Hematopoietic multipotent progenitor cell treated with erythropoietin and hydrocortisone succinate and interleukin-3 and kit ligand, for 17 days (in vitro differentiated cells): Measurements from ENCODE around the gene PARD3B.
"Not testable (repeated sequence)": the region's sequence is repeated elsewhere in the genome, so short reads cannot be mapped to it uniquely, and the experiment has no call there.

Experiments
- DNase-seq: peaks from one replicate; pipeline ENCODE4 v3.0.0-alpha.2; 2015; ENCODE audit warnings: low spot score

PARD3B gene

DNA sequence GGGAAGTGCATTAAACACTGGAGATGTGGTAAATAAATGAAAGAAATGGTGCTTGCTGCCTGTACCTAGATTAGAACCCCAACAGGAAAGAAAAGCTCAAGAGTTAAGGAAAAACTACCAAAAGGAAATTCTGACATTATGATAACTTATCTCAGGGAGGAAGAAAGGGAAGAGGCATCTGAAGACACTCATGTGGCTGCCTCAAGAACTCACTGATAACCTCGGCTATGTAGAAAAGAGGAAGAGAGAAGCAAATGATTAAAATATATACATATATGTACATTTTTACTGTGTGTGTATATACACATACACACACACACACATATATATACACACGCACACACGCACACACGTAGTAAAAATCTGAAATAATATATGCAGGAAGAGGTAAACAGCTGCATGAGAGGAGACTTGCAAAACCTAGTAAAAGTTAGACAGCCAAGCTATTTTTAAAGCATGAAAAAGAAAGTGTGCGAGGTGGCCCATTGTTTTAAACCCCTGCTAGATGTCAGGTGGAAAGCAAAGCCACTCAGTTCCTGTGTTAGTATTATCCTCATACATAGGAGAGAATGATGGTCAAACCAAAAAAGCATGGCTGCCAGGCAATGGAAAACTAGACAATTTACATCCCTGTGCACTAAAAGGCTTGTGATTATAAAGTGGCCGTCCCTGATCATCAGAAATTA is 654.0 kb downstream of the PARD3B start:
- DNase-seq = no peak

DNA sequence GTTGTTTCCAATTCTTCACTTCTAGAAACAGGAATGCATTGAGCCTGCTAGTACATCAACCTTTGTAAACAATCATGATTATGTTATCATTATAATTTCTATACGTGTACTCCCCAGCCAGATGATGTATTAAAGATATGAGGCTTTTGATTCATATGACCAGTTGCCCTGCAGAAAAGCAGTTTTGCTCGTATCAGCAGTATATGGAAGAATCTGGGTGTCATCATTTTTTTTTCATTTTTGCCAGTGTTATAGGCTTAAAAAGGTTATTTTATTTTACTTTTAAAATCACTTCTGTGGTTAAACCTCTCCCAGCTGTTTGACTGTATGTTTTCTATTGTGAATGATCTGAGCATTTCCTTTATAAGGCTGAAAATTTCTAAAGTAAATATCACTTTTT is 665.2 kb downstream of the PARD3B start:
- DNase-seq = no peak

DNA sequence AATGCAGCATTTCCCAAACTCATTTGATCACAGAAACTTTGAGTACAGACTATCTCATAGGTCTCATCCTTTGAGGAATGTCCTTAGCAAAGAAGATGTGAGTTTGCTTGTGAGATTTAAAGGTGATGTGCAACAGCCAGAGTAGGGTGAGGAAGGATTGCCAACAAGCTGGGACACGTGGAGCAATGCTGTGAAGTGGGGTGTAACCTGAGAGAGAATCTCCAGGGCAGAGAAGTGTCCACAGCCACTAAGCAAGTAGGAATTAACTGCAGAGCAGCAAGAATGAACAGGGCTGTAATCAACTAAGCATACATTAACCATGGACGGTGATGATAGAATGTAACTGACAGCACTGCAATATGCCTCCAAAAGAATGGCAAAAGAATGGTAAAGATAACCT is 667.1 kb downstream of the PARD3B start:
- no peak for DNase-seq

DNA sequence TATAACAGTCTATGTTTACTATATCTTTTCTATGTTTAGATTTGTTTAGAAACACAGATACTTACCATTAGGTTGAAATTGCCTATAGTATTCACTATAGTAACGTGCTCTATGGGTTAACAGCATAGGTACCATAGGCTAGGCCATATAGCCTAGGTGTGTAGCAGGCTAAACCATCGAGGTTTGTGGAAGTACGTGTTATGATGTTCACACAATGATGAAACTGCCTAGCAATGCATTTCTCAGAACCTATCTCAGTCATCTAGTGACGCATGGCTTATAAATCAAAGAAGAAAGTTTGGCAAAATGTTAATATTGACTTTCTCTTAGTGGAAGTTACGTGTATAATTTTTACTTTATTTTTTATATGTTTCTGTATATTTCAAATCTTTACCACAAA is 670.8 kb downstream of the PARD3B start:
- DNase-seq = no peak

DNA sequence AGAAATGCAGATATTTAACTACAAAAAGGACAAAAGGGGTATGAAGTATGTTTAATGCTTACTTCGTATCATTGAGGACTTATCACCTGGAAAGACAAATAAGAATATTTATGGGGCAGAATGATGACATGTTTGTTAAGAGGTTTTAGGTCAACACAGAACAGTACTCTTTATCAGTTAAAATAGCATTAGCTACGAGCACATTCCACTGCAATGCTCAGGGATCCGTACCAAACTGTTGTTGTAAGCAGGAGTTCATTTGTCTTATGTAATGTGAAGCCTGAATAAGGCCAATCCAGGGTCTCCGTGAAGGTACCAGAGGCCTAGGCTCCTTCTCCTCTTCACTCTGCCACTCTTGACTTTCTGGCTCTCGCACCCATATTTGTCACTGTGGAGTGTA is 671.3 kb downstream of the PARD3B start:
- no peak for DNase-seq

DNA sequence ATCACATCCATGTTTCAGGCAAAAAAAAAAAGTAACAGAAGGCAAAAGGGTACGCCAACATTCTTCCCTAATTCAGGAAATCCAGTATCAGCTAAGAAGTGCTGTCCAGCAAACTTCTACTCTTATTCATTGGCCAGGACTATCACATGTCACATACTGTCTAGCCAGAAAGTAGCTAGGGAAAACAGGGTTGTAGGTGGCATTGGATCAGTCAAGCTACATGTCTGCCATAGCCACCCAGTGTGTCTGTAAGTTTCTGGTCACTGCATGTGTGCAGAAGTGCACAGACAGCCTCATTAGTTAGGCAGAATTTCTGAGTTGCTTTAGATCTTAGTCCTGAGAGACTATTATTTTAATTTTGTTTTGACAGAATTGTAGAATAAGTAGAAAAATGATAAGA is 671.7 kb downstream of the PARD3B start:
- no peak for DNase-seq

DNA sequence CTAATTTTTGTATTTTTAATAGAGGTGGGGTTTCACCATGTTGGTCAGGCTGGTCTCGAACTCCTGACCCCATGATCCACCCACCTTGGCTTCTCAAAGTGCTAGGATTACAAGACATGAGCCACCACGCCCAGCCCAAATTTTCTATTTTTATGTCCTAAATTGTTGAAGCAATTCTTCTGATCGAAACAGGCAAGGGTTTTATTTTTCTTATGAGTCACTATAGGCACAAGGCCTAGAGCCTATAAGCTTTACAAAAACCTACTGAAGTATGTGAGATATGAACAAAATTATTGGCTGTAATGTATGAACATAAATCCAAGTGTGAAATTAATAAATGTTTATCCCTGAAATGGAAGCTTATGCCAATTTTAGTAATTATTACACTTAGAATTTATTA is 672.8 kb downstream of the PARD3B start:
- DNase-seq = no peak

- DNase-seq = not testable (repeated sequence)
Observed at GRCh38 chr2:205218816-205219215, 673.5 kb downstream of the PARD3B start.

DNA sequence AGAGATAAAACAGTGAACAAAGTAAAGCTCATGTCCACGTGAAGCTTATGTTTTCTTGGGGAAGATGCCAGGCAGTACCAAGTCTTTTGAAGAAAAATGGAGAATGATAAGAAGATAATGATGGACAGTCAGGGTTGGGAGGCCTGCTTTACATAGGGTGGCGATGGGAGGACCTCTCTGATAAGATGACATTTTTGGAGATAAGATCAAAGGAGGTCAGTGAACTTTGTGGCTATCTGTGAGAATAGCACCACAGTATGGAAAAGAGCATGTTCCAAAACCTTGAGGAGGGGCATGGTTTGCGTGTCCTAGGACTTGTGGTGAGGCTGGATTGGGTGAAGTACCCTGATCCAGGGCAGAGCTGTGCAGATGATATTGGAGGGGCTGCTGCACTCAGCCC is 675.3 kb downstream of the PARD3B start:
- no peak for DNase-seq

DNA sequence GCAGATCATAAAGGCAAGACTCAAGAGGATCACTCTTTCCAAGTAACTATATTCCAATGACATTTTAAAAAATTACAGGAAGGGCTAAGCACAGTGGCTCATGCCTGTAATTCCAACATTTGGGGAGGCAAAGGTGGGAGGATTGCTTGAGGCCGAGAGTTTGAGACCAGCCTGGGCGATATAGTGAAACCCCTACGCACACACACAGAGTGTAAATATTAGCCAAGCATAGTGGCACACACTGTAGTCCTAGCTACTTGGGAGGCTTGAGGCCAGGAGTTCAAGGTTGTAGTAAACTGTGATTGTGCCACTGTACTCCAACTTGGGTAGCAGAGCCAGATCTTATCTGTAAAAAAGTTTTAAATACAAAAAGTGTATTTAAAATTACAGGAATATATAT is 686.8 kb downstream of the PARD3B start:
- DNase-seq = no peak

DNA sequence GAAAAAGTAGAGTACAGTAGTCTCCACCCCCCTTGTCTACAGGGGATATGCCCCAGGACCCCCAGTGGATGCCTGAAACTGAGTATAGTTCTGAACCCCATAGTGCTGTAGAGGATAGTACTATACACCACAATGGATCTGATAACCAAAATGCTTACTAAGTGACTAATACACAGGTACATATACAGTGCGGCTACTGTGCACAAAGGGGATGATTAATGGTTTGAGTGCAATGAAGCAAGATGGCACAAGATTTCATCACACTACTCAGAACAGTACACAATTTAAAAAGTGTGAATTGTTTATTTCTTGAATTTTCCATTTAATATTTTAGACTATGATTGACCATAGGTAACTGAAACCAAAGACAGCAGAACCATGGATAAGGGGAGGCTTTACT is 690.2 kb downstream of the PARD3B start:
- DNase-seq = no peak

- DNase-seq = no peak
Observed at GRCh38 chr2:205237524-205237923, 692.2 kb downstream of the PARD3B start.

DNA sequence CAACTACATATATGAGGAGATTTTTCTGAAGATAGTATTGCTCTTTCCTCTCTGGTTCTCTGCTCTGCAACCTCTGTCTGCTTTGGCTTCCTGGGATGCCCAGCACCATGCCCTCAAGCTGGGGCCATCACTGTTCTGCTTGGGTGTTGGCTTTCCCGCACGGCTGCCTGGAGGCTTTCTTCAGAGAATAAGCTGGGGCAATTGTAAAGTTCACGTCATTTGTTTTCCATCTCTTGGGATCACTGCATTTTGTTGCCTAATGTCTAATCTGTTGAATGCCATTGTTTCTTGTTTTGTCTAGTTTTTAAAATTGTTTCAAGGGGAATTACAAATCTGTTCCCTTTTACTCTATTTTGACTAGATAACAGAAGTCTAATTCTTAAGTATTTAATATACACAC is 699.7 kb downstream of the PARD3B start:
- DNase-seq = no peak

DNA sequence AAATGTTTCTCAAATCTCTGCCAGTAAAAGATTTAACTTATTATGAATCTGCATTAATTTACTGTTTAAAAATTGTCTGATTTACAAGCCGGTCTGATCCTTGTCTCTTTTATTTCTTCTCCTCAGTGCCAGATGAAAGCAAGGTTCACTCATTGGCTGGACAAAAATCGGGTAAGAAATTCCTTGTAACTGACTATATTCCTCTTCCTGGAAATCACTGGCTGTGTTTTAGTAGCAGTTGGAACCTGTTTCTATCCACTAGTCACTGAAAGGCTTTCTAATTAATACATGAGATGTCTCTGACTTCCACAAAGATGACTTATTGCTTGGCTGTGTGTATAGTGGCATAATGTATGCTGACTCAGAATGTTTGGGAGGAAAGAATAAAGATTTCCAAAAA is 700.4 kb downstream of the PARD3B start:
- no peak for DNase-seq

GRCh38 chr2:205259121-205259520 is 713.8 kb downstream of the PARD3B start:
- DNase-seq = no peak

GRCh38 chr2:205261516-205262020 is 716.3 kb downstream of the PARD3B start:
- no peak for DNase-seq

DNA sequence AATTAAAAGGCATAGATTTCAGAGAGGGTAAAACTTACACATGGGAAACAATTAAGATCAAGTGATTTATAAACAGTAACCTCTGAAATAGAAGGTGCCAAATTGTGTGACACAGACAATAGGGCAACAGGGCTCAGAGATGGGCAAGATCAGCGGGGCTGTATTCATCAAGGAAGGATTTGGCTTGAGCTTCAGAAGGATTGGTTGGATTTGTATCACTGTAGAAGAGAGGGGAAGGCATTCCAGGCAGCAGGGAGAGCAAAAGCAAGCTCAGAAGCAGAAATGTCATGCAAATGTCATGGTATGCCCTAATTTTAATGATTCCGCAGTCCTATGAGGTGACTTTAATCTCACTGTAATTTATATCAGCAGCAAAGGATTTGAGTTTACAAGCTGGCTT is 722.0 kb downstream of the PARD3B start:
- no peak for DNase-seq

- no peak for DNase-seq
Observed at GRCh38 chr2:205270689-205271088, 725.4 kb downstream of the PARD3B start.

- DNase-seq = no peak
Observed at GRCh38 chr2:205273148-205273547, 727.9 kb downstream of the PARD3B start.

- no peak for DNase-seq
Observed at GRCh38 chr2:205273627-205274026, 728.4 kb downstream of the PARD3B start.

DNA sequence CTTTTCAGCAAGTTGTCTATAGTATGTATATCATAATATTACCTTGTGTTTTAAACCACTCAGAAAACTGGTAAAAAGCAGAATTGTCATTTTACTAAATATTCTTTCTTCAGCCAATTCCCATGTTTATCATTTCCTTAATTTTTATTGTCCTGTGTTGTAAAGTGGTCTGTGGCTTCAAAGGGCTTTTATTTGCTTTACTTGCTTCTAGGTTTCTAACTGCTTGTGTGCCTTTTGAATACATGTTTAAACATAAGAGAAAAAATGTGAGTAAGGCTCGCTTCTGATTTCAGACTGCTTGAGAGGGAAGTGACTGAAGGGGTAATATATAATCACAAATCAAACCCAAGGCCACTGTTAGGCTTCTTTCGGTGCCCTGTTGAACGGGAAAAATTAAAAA is 729.5 kb downstream of the PARD3B start:
- DNase-seq = no peak

- DNase-seq = no peak
Observed at GRCh38 chr2:205276116-205276777, 731.0 kb downstream of the PARD3B start.

DNA sequence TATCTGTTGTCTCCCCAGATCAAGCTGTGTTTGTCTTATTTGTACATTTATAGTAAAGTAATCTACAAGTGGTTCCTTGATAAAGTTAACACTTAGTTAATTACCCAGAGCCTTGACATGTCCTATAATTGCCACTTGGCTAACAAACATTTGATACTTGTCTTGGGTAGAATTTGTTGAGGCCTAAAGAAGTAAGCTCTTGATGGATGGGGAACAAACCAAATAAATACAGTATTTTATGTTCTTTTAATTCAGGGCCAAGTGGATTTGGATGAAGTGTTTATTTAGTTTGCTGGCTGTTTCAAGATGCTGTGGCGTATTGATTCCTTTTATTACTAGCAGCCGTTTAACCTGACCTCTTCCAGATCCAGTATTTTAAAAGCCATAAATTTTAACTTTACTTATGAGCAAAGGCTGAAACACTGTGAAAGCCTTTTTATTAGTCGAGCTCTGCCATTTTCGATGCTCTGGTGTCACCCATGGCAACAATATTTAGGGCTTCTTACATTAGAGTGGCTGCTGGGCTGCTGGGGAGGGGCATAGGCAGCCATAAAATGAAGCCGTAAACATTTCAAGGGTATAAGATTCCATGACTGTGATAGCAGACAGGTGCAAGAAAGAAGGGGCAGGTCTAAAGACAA is 735.4 kb downstream of the PARD3B start:
- no peak for DNase-seq
